ENCODE data around the gene SNPH. TPM values are rescaled to one million over a fixed set of nuclear protein-coding genes. Genes with fewer than 3 reads are reported as not detected.

SNPH gene
- total RNA-seq, 1 donor from 2014 or later = 3.3 TPM

DNA sequence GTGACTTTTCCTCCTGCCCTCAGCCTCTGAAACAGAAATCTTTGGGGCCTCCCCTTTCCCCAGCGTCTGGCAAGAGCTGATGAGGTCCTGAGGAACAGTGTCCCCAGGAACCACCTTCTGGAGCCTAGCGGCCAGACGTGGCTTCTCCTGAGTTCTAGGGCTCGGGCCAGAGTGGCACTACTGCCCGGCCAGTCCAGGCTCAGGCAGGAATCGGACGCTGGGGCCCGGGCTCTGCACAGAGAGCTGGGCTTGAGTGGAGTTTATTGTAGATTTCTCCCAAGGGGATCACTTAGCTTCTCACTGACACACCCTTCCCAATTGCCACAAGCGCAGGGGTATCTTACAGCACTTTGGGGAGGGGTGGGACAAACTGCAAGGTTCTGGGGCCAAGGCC lies 42.6 kb downstream of the SNPH start:
- H3K9me3 Mint-ChIP-seq (ENCODE audit: low read depth) = no peaks in the 10 kb centered on the region
- no peaks in the 10 kb centered on the region for H3K4me1 Mint-ChIP-seq (ENCODE audit: low read depth)
- H3K4me3 Mint-ChIP-seq (ENCODE audit: low read depth) = no peak overlapping the region
- no peak for DNase-seq (ENCODE audit: low spot score, unreplicated experiment)
- no peak overlapping the region for H3K27ac Mint-ChIP-seq
- H3K27me3 Mint-ChIP-seq = peaks cover 13% of the 10 kb centered on the region
- H3K36me3 Mint-ChIP-seq (ENCODE audit: insufficient read depth) = no peaks in the 10 kb centered on the region
- TF ChIP-seq, protein P1, sequence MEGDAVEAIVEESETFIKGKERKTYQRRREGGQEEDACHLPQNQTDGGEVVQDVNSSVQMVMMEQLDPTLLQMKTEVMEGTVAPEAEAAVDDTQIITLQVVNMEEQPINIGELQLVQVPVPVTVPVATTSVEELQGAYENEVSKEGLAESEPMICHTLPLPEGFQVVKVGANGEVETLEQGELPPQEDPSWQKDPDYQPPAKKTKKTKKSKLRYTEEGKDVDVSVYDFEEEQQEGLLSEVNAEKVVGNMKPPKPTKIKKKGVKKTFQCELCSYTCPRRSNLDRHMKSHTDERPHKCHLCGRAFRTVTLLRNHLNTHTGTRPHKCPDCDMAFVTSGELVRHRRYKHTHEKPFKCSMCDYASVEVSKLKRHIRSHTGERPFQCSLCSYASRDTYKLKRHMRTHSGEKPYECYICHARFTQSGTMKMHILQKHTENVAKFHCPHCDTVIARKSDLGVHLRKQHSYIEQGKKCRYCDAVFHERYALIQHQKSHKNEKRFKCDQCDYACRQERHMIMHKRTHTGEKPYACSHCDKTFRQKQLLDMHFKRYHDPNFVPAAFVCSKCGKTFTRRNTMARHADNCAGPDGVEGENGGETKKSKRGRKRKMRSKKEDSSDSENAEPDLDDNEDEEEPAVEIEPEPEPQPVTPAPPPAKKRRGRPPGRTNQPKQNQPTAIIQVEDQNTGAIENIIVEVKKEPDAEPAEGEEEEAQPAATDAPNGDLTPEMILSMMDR (IDR thresholded peaks at IDR 0.05; ENCODE audit: unreplicated experiment) = no peak

DNA sequence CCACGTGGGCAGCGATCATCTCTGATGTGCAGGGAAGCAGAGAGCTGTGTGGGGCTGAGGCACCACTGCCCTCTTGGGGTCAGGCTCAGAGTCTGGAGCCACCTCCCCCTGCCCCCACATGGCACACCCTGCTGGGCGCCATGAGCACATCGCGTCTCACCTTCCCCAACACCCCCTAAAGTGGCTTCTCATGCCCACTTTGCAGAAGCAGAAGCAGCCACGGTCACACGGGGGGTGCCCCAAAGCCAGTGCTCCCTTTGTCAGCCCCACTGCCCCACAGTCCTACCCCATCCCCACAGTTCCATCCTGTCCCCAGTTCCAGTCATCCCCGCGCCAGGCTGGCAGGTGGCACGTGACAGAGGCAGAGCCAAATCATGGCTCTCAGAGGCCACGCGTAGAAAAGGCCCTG lies 43.3 kb downstream of the SNPH start:
- no peaks in the 10 kb centered on the region for H3K36me3 Mint-ChIP-seq (ENCODE audit: insufficient read depth)
- no peak for DNase-seq (ENCODE audit: low spot score, unreplicated experiment)
- H3K27ac Mint-ChIP-seq = no peak overlapping the region

DNA sequence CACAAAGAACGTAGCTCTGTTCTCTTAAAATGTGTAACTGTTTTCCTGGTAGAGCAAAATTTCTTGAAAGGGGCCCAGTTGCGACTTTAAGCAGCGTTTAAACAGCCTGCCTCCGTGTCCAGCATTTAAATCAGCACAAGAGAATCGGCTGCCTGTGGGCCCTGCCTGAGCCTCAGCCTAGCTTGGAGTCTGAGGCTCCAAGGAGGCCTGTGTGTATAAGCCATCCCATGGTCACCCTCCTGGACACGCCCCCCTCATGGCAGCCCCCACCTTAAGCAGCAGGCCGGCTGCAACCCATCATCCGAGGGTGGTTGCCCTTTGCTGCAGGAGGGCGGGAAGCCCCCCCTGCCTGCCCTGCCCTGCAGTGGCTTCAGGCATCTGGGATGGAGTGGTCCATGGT lies 44.0 kb downstream of the SNPH start:
- H3K27ac Mint-ChIP-seq = no peak overlapping the region

More for the DNA sequence above, 43.3 kb downstream of the SNPH start:
- no peak overlapping the region for H3K4me3 Mint-ChIP-seq (ENCODE audit: low read depth)
- H3K4me1 Mint-ChIP-seq (ENCODE audit: low read depth) = no peaks in the 10 kb centered on the region
- no peaks in the 10 kb centered on the region for H3K9me3 Mint-ChIP-seq (ENCODE audit: low read depth)
- H3K27me3 Mint-ChIP-seq = peaks cover 13% of the 10 kb centered on the region
- TF ChIP-seq, protein P1 (IDR thresholded peaks at IDR 0.05; ENCODE audit: unreplicated experiment) = no peak

DNA sequence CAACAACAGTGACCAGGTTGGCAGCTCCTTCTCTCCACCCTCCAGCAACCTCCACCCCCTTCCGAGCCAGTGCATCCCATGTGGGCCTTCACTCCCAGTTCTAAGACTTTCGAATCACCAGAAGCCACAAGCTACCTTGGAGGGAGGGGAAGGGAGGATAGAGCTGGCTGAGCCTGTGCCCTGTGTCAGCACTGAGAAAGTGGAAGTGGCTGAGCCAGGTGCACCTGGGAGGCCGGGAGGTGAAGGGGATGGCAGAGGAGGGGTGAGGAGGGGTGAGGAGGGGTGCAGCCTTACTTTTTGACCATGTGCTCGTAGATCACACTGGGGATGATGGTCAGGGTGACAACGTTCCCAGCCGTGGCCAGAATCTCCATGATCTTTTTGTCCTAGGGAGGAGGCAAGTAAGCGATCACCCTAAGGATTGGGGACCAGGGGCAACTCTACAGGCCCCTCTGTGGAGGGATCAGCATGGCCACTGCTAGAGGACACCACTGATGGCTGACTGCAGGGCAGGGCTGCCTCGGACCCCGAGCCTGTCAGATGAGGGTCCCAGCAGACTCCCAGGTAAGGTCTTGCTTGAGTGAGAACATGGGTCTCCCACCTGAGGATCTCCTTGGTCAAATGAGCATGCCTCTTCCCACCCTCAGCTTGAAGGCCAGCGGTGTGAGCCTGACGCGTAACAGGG lies 44.6 kb downstream of the SNPH start:
- Mint-ChIP-seq H3K9me3 (ENCODE audit: low read depth) (no peaks in the 10 kb centered on the region), H3K36me3 (ENCODE audit: insufficient read depth) (no peaks in the 10 kb centered on the region), H3K4me3 (ENCODE audit: low read depth) (no peak overlapping the region), H3K27me3 (peaks cover 13% of the 10 kb centered on the region), H3K4me1 (ENCODE audit: low read depth) (no peaks in the 10 kb centered on the region), H3K27ac (no peak overlapping the region)
- TF ChIP-seq, protein P1 (IDR thresholded peaks at IDR 0.05; ENCODE audit: unreplicated experiment) = no peak
- no peak for DNase-seq (ENCODE audit: low spot score, unreplicated experiment)

More for the DNA sequence above, 44.0 kb downstream of the SNPH start:
- Mint-ChIP-seq H3K27me3 (peaks cover 13% of the 10 kb centered on the region), H3K36me3 (ENCODE audit: insufficient read depth) (no peaks in the 10 kb centered on the region), H3K4me3 (ENCODE audit: low read depth) (no peak overlapping the region), H3K4me1 (ENCODE audit: low read depth) (no peaks in the 10 kb centered on the region), H3K9me3 (ENCODE audit: low read depth) (no peaks in the 10 kb centered on the region)
- TF ChIP-seq, protein P1 (IDR thresholded peaks at IDR 0.05; ENCODE audit: unreplicated experiment) = no peak
- DNase-seq (ENCODE audit: low spot score, unreplicated experiment) = no peak

- H3K4me3 Mint-ChIP-seq (ENCODE audit: low read depth) = no peak overlapping the region
- H3K27me3 Mint-ChIP-seq = peaks cover 18% of the 10 kb centered on the region
- no peaks in the 10 kb centered on the region for H3K9me3 Mint-ChIP-seq (ENCODE audit: low read depth)
Observed at GRCh38 chr20:1312308-1312707, 46.2 kb downstream of the SNPH start.

More at GRCh38 chr20:1312308-1312707, 46.2 kb downstream of the SNPH start:
- no peak for DNase-seq (ENCODE audit: low spot score, unreplicated experiment)
- TF ChIP-seq, protein P1 (IDR thresholded peaks at IDR 0.05; ENCODE audit: unreplicated experiment) = no peak
- H3K27ac Mint-ChIP-seq = no peak overlapping the region
- no peaks in the 10 kb centered on the region for H3K36me3 Mint-ChIP-seq (ENCODE audit: insufficient read depth)
- no peaks in the 10 kb centered on the region for H3K4me1 Mint-ChIP-seq (ENCODE audit: low read depth)

Measured in progenitor cell of endocrine pancreas (in vitro differentiated cells).